Activated naive CD8-positive, alpha-beta T cell treated with anti-CD3 and anti-CD28 coated beads, Interleukin-2, amount 10 ng/mL, durations not matched to agents 7 days and 5 days (primary cell): ENCODE measurements around the gene EGR2. TPM values are rescaled to one million over a fixed set of nuclear protein-coding genes. Genes with fewer than 3 reads are reported as not detected.
"Not testable (repeated sequence)": the region's sequence is repeated elsewhere in the genome, so short reads cannot be mapped to it uniquely, and the experiment has no call there.

Experiments used
- ATAC-seq: fragments of 150-1000 bp; cut with Tn5 transposase; one replicate; pipeline ENCODE4 v1.10.0; 2021; ENCODE audit warnings: low read depth, moderate library complexity
- POLR2A ChIA-PET: fragments of 350-600 bp; sonication (Branson Sonifier 250); formaldehyde crosslinking; loops from one replicate; lab custom pipeline; 2021; ENCODE audit warnings: antibody characterized with exemption; lab: Charles Lee
- DNase-seq: peaks from one replicate; pipeline ENCODE4 v3.0.0; 2021
- H3K27ac Mint-ChIP-seq: one replicate; pipeline ENCODE4 v1.8.0; 2022; ENCODE audit warnings: mild to moderate bottlenecking, mixed read lengths
- H3K27me3 Mint-ChIP-seq: one replicate; pipeline ENCODE4 v1.8.0; 2022; ENCODE audit warnings: mild to moderate bottlenecking, moderate library complexity, mixed read lengths
- H3K36me3 Mint-ChIP-seq: one replicate; pipeline ENCODE4 v1.8.0; 2021; ENCODE audit warnings: mild to moderate bottlenecking, mixed read lengths
- H3K4me1 Mint-ChIP-seq: one replicate; pipeline ENCODE4 v1.8.0; 2021; ENCODE audit warnings: mixed read lengths
- H3K4me3 Mint-ChIP-seq: one replicate; pipeline ENCODE4 v1.8.0; 2022; ENCODE audit warnings: mild to moderate bottlenecking, moderate library complexity, mixed read lengths
- H3K9me3 Mint-ChIP-seq: one replicate; pipeline ENCODE4 v1.8.0; 2021; ENCODE audit warnings: mixed read lengths
- total RNA-seq, 2 experiments: library from RNA; stranded (reverse); gene quantifications; one replicate each; pipeline ENCODE4 v1.2.3, GENCODE V29; 2021

Gene EGR2
- total RNA-seq, 2 experiments from 2014 or later: 1.4 to 2.2 TPM

- H3K9me3 Mint-ChIP-seq: no peaks in the 10 kb centered on the region
- ATAC-seq (no peak), DNase-seq (no peak)
- H3K27ac Mint-ChIP-seq: peak overlapping the region; percentile 100
- H3K4me3 Mint-ChIP-seq: peak overlapping the region; percentile 98
- H3K4me1 Mint-ChIP-seq: peaks cover 32% of the 10 kb centered on the region
- peaks cover 20% of the 10 kb centered on the region for H3K27me3 Mint-ChIP-seq
- POLR2A ChIA-PET: interaction anchor here (0.7 to 6.8 kb wide), 7 partner anchors 9 to 330 kb away, joined by 3 to 73 read pairs (median 11); partner anchors contain the start of genes EGR2 and NRBF2
- peaks cover 16% of the 10 kb centered on the region for H3K36me3 Mint-ChIP-seq
Observed at GRCh38 chr10:62803724-62804355, 12.3 kb downstream of the EGR2 start.

GRCh38 chr10:62801871-62802270, 14.3 kb downstream of the EGR2 start:
- no peaks in the 10 kb centered on the region for H3K9me3 Mint-ChIP-seq
- POLR2A ChIA-PET: interaction anchor here (0.5 to 6.8 kb wide), 2 partner anchors 15 to 25 kb away, joined by 3 to 73 read pairs; partner anchors contain the start of gene EGR2
- peaks cover 17% of the 10 kb centered on the region for H3K4me1 Mint-ChIP-seq
- no peak overlapping the region for H3K4me3 Mint-ChIP-seq
- H3K27me3 Mint-ChIP-seq: peaks cover 33% of the 10 kb centered on the region
- no peak for DNase-seq
- H3K27ac Mint-ChIP-seq: no peak overlapping the region
- ATAC-seq: no peak
- peaks cover 6% of the 10 kb centered on the region for H3K36me3 Mint-ChIP-seq

- no peak for DNase-seq
- no peaks in the 10 kb centered on the region for H3K36me3 Mint-ChIP-seq
- ATAC-seq: no peak
- no peak overlapping the region for H3K27ac Mint-ChIP-seq
- POLR2A ChIA-PET: no interaction called here
- no peak overlapping the region for H3K4me3 Mint-ChIP-seq
- H3K4me1 Mint-ChIP-seq: no peaks in the 10 kb centered on the region
- H3K27me3 Mint-ChIP-seq: peaks cover 46% of the 10 kb centered on the region
- no peaks in the 10 kb centered on the region for H3K9me3 Mint-ChIP-seq
Observed at GRCh38 chr10:62796896-62797295, 19.3 kb downstream of the EGR2 start.

GRCh38 chr10:62795762-62796161, 20.4 kb downstream of the EGR2 start:
- H3K4me3 Mint-ChIP-seq: no peak overlapping the region
- ATAC-seq (no peak), DNase-seq (no peak)
- no peak overlapping the region for H3K27ac Mint-ChIP-seq
- H3K36me3 Mint-ChIP-seq: no peaks in the 10 kb centered on the region
- no peaks in the 10 kb centered on the region for H3K4me1 Mint-ChIP-seq
- no peaks in the 10 kb centered on the region for H3K9me3 Mint-ChIP-seq
- H3K27me3 Mint-ChIP-seq: peaks cover 50% of the 10 kb centered on the region
- POLR2A ChIA-PET: no interaction called here

- ATAC-seq: no peak
- Mint-ChIP-seq H3K9me3 (no peaks in the 10 kb centered on the region), H3K27ac (no peak overlapping the region), H3K27me3 (peaks cover 44% of the 10 kb centered on the region), H3K4me3 (no peak overlapping the region), H3K4me1 (no peaks in the 10 kb centered on the region), H3K36me3 (no peaks in the 10 kb centered on the region)
- POLR2A ChIA-PET: no interaction called here
- DNase-seq: no peak
Observed at GRCh38 chr10:62795100-62795499, 21.1 kb downstream of the EGR2 start.

GRCh38 chr10:62794306-62794705, 21.9 kb downstream of the EGR2 start:
- no peaks in the 10 kb centered on the region for H3K9me3 Mint-ChIP-seq
- ATAC-seq (no peak), DNase-seq (no peak)
- POLR2A ChIA-PET: no interaction called here
- no peak overlapping the region for H3K27ac Mint-ChIP-seq
- H3K4me1 Mint-ChIP-seq: no peaks in the 10 kb centered on the region
- H3K36me3 Mint-ChIP-seq: no peaks in the 10 kb centered on the region
- H3K27me3 Mint-ChIP-seq: peaks cover 42% of the 10 kb centered on the region
- no peak overlapping the region for H3K4me3 Mint-ChIP-seq

GRCh38 chr10:62792261-62792660, 23.9 kb downstream of the EGR2 start:
- Mint-ChIP-seq H3K27ac (no peak overlapping the region), H3K4me1 (no peaks in the 10 kb centered on the region), H3K27me3 (peaks cover 26% of the 10 kb centered on the region), H3K9me3 (peaks cover under 1% of the 10 kb centered on the region), H3K36me3 (no peaks in the 10 kb centered on the region), H3K4me3 (no peak overlapping the region)
- POLR2A ChIA-PET: no interaction called here
- no peak for ATAC-seq
- no peak for DNase-seq

GRCh38 chr10:62790571-62790970, 25.6 kb downstream of the EGR2 start:
- no peak for ATAC-seq
- no peak overlapping the region for H3K4me3 Mint-ChIP-seq
- POLR2A ChIA-PET: no interaction called here

GRCh38 chr10:62790019-62790555, 26.1 kb downstream of the EGR2 start:
- Mint-ChIP-seq H3K4me3 (no peak overlapping the region), H3K27me3 (peaks cover 15% of the 10 kb centered on the region), H3K9me3 (peaks cover 7% of the 10 kb centered on the region), H3K4me1 (no peaks in the 10 kb centered on the region), H3K27ac (no peak overlapping the region), H3K36me3 (peaks cover 3% of the 10 kb centered on the region)
- ATAC-seq (no peak), DNase-seq (no peak)
- POLR2A ChIA-PET: no interaction called here

More at GRCh38 chr10:62790571-62790970, 25.6 kb downstream of the EGR2 start:
- Mint-ChIP-seq H3K27ac (no peak overlapping the region), H3K4me1 (no peaks in the 10 kb centered on the region), H3K9me3 (peaks cover 6% of the 10 kb centered on the region), H3K27me3 (peaks cover 15% of the 10 kb centered on the region), H3K36me3 (no peaks in the 10 kb centered on the region)
- no peak for DNase-seq

GRCh38 chr10:62788861-62789467, 27.2 kb downstream of the EGR2 start:
- Mint-ChIP-seq H3K4me3 (no peak overlapping the region), H3K27me3 (peaks cover 20% of the 10 kb centered on the region), H3K4me1 (no peaks in the 10 kb centered on the region), H3K36me3 (peaks cover 8% of the 10 kb centered on the region), H3K27ac (no peak overlapping the region), H3K9me3 (peaks cover 17% of the 10 kb centered on the region)
- ATAC-seq: no peak
- POLR2A ChIA-PET: no interaction called here
- DNase-seq: no peak

GRCh38 chr10:62788285-62788684, 27.9 kb downstream of the EGR2 start:
- Mint-ChIP-seq H3K27me3 (peaks cover 23% of the 10 kb centered on the region), H3K9me3 (peaks cover 22% of the 10 kb centered on the region)
- ATAC-seq, DNase-seq, H3K36me3 Mint-ChIP-seq, H3K27ac Mint-ChIP-seq, H3K4me3 Mint-ChIP-seq, POLR2A ChIA-PET, H3K4me1 Mint-ChIP-seq: not testable (repeated sequence)

- peaks cover 17% of the 10 kb centered on the region for H3K27me3 Mint-ChIP-seq
- peaks cover 22% of the 10 kb centered on the region for H3K9me3 Mint-ChIP-seq
- POLR2A ChIA-PET, H3K4me3 Mint-ChIP-seq, DNase-seq, ATAC-seq, H3K4me1 Mint-ChIP-seq, H3K27ac Mint-ChIP-seq, H3K36me3 Mint-ChIP-seq: not testable (repeated sequence)
Observed at GRCh38 chr10:62784537-62784936, 31.6 kb downstream of the EGR2 start.

- Mint-ChIP-seq H3K4me1 (peaks cover 15% of the 10 kb centered on the region), H3K4me3 (no peak overlapping the region), H3K9me3 (peaks cover 11% of the 10 kb centered on the region), H3K27ac (peak overlapping the region; percentile 63), H3K36me3 (peaks cover 2% of the 10 kb centered on the region), H3K27me3 (peaks cover 22% of the 10 kb centered on the region)
- POLR2A ChIA-PET: interaction anchor here (0.8 kb wide), 1 partner anchor 46 kb away, joined by 4 read pairs; no protein-coding TSS in a partner anchor
- no peak for DNase-seq
- ATAC-seq: peak; percentile 97
Observed at GRCh38 chr10:62779487-62780248, 36.5 kb downstream of the EGR2 start.
